Prostate gland (tissue), 2 donors: Measurements from ENCODE around the gene PCNT.
"Not testable (repeated sequence)": the region's sequence is repeated elsewhere in the genome, so short reads cannot be mapped to it uniquely, and the experiment has no call there.

Source experiments
- POLR2A ChIP-seq: fragments of 450-650 bp; IDR thresholded peaks from one replicate; pipeline ENCODE4 v1.6.1; 2016; ENCODE audit warnings: antibody characterized with exemption, mild to moderate bottlenecking
- POLR2AphosphoS5 ChIP-seq: sonication (generic); formaldehyde crosslinking; IDR thresholded peaks from one replicate; pipeline ENCODE4 v1.6.1; 2017; ENCODE audit warnings: antibody characterized with exemption
- TF ChIP-seq, protein P1 (sequence below), 4 experiments: fragments of 200-600 bp in 2 of 4; fragments of 450-650 bp in 2 of 4; sonication (generic) in 2 of 4; IDR thresholded peaks; 1 replicate in 3 of 4; 2 replicates in 1 of 4; pipeline ENCODE4 v1.5.1; 2016 to 2019; ENCODE audit warnings: antibody characterized with exemption in 4 of 4, mild to moderate bottlenecking in 2 of 4, moderate library complexity in 2 of 4

DNA sequence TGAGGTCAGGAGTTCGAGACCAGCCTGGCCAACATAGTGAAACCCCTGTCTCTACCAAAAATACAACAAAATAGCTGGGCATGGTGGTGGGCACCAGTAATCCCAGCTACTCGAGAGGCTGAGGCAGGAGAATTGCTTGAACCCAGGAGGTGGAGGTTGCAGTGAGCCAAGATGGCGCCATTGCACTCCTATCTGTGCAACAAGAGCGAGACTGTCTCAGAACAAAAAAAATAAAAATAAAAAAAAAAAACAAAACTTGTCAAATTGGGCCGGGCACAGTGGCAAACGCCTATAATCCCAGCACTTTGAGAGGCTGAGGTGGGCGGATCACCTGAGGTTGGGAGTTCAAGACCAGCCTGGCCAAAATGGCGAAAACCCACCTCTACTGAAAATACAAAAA is 13.7 kb upstream of the PCNT start:
- TF ChIP-seq, protein P1, sequence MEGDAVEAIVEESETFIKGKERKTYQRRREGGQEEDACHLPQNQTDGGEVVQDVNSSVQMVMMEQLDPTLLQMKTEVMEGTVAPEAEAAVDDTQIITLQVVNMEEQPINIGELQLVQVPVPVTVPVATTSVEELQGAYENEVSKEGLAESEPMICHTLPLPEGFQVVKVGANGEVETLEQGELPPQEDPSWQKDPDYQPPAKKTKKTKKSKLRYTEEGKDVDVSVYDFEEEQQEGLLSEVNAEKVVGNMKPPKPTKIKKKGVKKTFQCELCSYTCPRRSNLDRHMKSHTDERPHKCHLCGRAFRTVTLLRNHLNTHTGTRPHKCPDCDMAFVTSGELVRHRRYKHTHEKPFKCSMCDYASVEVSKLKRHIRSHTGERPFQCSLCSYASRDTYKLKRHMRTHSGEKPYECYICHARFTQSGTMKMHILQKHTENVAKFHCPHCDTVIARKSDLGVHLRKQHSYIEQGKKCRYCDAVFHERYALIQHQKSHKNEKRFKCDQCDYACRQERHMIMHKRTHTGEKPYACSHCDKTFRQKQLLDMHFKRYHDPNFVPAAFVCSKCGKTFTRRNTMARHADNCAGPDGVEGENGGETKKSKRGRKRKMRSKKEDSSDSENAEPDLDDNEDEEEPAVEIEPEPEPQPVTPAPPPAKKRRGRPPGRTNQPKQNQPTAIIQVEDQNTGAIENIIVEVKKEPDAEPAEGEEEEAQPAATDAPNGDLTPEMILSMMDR (IDR thresholded peaks at IDR 0.05): not testable (repeated sequence)
- not testable (repeated sequence) for TF ChIP-seq POLR2AphosphoS5, POLR2A
